ENCODE data around the gene EYS.

EYS gene

DNA sequence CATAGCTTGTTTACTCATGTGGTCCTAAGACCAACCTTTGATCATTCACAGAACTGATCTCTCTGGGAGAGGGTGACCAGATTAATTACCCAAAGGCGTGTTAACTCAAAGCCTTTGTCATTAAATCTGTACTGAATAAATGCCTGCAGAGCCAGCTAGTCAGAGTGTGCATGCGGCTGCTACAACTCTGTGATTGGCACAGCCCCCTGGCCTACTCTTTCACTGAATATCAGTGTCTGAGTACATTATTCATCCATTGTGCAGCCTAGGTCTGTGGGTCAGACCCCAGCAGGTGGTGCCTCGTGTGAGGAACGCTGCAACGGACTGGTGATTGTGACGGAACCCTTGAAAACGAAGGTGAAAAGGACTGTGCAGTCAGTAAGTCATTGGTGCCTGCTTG lies 1407.8 kb downstream of the EYS start:
- TF ChIP-seq, protein P1, sequence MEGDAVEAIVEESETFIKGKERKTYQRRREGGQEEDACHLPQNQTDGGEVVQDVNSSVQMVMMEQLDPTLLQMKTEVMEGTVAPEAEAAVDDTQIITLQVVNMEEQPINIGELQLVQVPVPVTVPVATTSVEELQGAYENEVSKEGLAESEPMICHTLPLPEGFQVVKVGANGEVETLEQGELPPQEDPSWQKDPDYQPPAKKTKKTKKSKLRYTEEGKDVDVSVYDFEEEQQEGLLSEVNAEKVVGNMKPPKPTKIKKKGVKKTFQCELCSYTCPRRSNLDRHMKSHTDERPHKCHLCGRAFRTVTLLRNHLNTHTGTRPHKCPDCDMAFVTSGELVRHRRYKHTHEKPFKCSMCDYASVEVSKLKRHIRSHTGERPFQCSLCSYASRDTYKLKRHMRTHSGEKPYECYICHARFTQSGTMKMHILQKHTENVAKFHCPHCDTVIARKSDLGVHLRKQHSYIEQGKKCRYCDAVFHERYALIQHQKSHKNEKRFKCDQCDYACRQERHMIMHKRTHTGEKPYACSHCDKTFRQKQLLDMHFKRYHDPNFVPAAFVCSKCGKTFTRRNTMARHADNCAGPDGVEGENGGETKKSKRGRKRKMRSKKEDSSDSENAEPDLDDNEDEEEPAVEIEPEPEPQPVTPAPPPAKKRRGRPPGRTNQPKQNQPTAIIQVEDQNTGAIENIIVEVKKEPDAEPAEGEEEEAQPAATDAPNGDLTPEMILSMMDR (conservative IDR thresholded peaks at IDR 0.05; ENCODE audit: control insufficient read depth, insufficient read depth, low read depth, low read length), result no peak
- DNase-seq (ENCODE audit: low read depth), result no peak
- no peak overlapping the region for H3K4me3 ChIP-seq (ENCODE audit: control insufficient read depth, low read depth, low read length)

DNA sequence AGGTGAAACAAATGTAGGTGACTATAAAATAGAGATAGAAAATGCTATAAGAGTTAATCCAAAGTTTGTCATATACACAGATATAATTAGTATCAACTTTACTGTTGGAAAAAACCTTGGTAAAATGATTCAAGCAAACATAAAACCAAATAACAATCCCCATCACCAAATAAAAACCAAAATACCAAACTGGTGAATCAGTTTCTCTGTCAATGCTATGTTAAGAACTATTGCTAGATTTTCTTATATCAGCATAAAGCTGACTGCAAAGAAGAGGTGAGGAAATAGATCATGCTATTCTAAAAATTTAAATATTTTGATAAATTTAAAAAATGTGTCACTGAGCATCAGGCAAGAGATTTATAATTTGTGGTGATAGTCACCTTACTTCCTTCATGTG lies 1413.0 kb downstream of the EYS start:
- TF ChIP-seq, protein P1 (conservative IDR thresholded peaks at IDR 0.05; ENCODE audit: control insufficient read depth, insufficient read depth, low read depth, low read length), result no peak
- H3K4me3 ChIP-seq (ENCODE audit: control insufficient read depth, low read depth, low read length), result no peak overlapping the region
- peak; percentile 8 for DNase-seq (ENCODE audit: low read depth)

DNA sequence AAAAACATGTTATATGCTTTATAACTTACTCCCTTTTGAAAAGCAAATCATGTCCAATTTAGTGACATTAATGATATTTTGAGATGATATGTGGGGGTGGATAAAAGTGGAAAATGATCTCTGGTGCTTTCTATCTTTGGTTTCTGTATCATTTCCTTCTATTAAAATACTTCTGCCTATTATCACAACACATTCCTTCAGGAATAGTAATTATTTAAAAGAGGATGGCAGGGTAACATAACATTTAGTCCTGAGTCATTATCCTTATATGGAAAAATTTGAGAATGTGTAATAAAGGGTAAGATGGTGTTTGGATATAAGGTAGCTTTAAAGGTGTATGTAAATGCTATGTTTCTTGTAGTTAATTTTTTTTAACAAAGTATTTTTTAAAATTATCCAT lies 1413.7 kb downstream of the EYS start:
- TF ChIP-seq, protein P1 (conservative IDR thresholded peaks at IDR 0.05; ENCODE audit: control insufficient read depth, insufficient read depth, low read depth, low read length), result no peak
- H3K4me3 ChIP-seq (ENCODE audit: control insufficient read depth, low read depth, low read length), result no peak overlapping the region
- DNase-seq (ENCODE audit: low read depth), result peak; percentile 3

DNA sequence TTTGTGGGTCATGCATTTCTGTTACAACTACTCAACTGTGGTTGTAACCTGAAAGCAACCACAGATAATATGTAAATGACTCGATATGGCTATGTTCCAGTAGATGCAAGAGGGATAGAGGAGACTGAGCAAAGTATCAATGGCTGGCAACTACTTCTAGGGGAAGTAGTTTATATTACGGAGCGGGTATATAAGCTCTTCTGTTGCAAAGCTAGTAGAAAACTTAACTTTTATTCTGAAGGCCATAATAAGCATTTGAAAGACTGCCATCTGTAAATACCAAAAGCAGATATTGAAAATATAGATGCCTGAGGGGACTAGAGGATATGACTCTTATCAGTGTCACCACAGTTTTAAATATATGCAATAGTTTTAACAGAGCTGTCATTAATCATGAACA lies 1416.2 kb downstream of the EYS start:
- no peak overlapping the region for H3K4me3 ChIP-seq (ENCODE audit: control insufficient read depth, low read depth, low read length)
- TF ChIP-seq, protein P1 (conservative IDR thresholded peaks at IDR 0.05; ENCODE audit: control insufficient read depth, insufficient read depth, low read depth, low read length), result no peak
- no peak for DNase-seq (ENCODE audit: low read depth)

DNA sequence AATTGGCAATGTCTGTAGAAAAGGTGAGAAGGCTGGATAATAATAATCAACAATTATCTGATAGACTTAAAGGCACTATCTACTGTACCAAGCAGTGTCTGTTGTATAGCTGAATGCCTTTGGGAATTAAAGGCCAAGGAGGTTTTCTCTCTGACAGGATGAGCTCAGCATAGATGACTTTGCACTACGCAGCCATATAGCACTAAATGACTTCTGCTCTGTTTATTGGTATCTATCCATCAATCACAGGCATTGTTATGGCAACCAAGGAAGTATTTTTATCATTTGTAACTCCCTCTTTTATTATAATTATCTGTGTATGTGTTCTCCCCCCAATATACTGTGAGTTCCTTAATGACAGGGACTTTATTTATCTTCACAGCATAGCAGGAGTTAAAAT lies 1417.1 kb downstream of the EYS start:
- no peak for DNase-seq (ENCODE audit: low read depth)
- H3K4me3 ChIP-seq (ENCODE audit: control insufficient read depth, low read depth, low read length), result no peak overlapping the region
- TF ChIP-seq, protein P1 (conservative IDR thresholded peaks at IDR 0.05; ENCODE audit: control insufficient read depth, insufficient read depth, low read depth, low read length), result no peak

DNA sequence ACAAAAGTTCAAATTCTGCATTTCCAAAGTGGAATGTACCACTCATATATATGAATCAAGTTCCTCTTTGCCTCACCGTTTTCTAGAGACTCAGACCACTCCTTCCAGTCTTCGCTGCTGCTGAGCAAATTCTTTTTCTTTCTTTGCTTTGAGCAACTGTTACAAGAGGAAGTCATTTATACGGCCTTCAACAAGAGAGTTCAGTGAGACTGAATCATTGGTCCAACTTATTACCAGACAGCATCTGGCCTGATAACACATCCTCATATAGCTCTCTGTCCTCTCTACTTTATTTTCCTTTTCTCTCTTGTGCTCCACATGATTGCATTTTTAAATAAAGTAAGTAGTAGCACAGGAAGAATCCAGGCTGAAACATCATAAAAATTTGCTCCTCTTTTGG lies 1418.7 kb downstream of the EYS start:
- no peak overlapping the region for H3K4me3 ChIP-seq (ENCODE audit: control insufficient read depth, low read depth, low read length)
- TF ChIP-seq, protein P1 (conservative IDR thresholded peaks at IDR 0.05; ENCODE audit: control insufficient read depth, insufficient read depth, low read depth, low read length), result no peak
- DNase-seq (ENCODE audit: low read depth), result no peak

DNA sequence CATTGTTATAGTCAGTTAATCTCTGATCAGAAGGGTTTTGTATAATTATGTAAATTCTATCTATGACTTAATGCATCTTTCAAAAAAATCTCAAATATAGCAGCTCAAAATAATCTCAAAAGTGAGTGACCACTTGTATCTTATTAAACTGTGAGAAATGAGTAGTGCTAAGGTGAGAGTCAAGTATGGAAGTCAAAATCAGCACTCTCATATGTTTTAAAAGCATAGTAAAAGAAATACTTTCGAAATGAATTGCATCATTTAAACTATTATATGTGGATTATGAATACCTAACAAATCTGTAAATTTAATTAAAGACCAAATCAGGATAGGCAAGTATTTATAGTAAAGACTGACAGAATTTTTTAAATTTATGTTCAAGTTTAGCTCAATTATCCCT lies 1425.9 kb downstream of the EYS start:
- DNase-seq (ENCODE audit: low read depth), result no peak
- H3K4me3 ChIP-seq (ENCODE audit: control insufficient read depth, low read depth, low read length), result no peak overlapping the region
- TF ChIP-seq, protein P1 (conservative IDR thresholded peaks at IDR 0.05; ENCODE audit: control insufficient read depth, insufficient read depth, low read depth, low read length), result no peak

Measured in fibroblast of mammary gland (primary cell).